HG02852 (cell line): ENCODE measurements around the gene PARP4.
A peak's percentile ranks its signal among the peaks of the same experiment; 100 is the strongest.
"Not testable (repeated sequence)": the region's sequence is repeated elsewhere in the genome, so short reads cannot be mapped to it uniquely, and the experiment has no call there.

Experiments
- ATAC-seq: cut with Tn5 transposase; IDR thresholded peaks from one replicate; pipeline ENCODE4 v1.9.1; 2021; ENCODE audit warnings: mild to moderate bottlenecking, moderate library complexity; ENCODE audit not compliant: unreplicated experiment

Gene PARP4

GRCh38 chr13:24506283-24506682 lies 6.3 kb downstream of the PARP4 start:
- not testable (repeated sequence) for ATAC-seq

- ATAC-seq = no peak
Measured at GRCh38 chr13:24505756-24506155, 6.8 kb downstream of the PARP4 start.

GRCh38 chr13:24505256-24505655 lies 7.3 kb downstream of the PARP4 start:
- no peak for ATAC-seq

DNA sequence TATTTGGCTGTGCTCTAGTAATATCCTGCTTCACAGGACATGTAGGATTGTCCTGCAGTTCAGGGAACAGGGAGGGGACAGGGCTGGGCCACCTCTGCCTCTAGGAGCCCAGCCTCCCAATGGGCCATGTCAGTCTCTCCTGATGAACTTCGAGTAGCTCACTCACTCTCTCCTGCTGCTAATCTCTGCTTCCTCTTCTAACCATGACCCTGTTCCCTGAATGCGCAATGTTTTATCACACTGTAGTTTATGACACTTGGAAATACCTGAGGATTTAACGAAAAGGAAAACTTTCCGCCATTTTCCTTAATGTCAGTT lies 9.2 kb downstream of the PARP4 start:
- no peak for ATAC-seq

DNA sequence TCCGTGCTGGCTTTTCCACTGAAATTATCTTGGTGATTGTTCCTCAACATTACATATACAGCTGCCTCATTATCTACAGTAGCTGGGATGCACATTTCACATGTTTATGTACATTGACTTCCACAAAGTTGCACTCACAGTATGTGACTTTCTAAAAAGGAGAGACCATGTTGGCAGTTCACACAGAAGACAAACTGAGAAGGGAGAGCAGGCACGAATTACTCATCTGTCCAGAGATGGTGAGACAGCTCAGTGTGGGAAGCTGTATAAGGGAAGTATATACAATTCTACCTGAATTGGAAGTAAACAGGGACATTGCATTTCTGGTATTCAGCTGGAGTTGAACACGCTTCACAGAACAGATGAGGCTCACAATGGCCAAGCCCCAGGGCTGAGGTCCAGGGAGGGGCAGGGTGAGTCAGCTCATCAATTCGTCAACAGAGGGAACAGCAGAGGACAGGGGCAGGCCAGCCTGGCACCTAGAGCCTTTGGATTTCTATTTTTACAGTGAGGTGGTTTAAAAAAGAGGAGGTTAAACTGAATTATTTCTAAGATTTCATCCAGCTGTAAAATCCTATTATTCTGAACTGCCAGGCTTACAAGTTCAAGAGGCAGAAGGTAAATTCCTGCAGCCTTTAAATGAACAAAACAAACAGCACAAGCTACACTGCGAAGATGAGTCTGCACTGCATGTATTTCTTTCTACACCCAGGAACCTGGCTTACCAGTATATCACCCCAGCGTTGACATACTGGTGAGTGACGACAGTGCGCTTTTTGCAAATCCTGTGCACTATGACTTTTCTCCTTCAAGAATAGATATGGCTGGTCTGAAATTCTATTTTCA lies 9.8 kb downstream of the PARP4 start:
- ATAC-seq = no peak

DNA sequence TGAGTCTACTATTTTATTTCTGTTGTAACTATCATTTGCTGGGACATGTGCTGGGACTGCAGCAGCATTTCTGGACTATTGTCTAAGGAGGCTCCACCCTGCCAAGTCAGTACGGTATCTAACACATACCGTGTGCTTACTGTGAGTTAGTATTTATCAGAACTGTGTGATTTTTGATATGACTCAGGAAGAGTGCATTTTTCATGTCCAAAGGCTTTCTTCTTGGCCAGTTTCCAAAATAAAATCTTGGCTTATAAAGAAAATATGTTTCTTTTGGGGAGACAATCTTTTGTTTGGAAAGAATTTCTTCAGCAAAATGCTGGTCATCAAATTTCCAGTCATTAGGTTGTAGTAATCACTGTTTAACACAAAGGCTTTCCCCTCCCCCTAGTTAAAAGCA lies 11.6 kb downstream of the PARP4 start:
- ATAC-seq = no peak

GRCh38 chr13:24497742-24498141 lies 14.8 kb downstream of the PARP4 start:
- ATAC-seq = no peak

GRCh38 chr13:24496295-24496694 lies 16.3 kb downstream of the PARP4 start:
- not testable (repeated sequence) for ATAC-seq

- ATAC-seq = no peak
Measured at GRCh38 chr13:24495151-24495729, 17.3 kb downstream of the PARP4 start.

DNA sequence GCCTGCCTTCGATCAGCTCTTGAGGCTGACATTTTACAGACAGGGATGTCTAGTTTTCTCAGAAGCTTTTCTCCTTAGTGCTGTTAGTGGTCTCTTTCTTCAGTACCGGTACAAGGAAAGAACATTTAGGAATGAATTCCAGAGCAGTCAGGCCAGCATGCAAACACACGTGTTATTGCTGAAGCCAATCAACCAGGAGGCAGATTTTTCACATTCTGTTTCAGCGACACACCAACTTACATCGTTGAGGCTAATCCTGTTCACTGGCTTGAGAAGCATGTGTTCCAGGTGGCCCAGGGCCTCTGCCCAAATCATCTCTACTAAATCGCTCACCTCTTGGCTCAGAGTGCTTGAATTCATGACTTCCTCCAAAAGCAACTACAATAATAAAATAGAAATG lies 19.2 kb downstream of the PARP4 start:
- no peak for ATAC-seq

DNA sequence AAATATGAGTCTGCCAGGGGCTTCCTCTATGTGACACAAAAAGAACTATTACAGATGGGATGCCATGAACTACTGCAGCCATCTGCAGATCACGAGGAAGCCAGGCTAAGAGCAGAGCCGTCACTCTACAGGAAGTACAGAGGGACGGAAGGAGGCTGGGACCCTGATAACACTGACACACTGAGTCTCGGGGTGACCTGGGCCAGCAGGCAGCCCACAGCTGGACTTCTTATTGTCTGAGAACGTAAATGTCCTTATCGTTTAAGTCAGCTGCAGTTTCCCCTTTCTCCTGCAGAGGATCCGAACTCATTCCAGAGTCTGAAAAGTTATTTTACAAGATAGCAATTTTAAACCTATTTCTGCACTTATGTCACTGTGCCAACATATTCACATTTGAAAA lies 20.7 kb downstream of the PARP4 start:
- ATAC-seq = no peak

DNA sequence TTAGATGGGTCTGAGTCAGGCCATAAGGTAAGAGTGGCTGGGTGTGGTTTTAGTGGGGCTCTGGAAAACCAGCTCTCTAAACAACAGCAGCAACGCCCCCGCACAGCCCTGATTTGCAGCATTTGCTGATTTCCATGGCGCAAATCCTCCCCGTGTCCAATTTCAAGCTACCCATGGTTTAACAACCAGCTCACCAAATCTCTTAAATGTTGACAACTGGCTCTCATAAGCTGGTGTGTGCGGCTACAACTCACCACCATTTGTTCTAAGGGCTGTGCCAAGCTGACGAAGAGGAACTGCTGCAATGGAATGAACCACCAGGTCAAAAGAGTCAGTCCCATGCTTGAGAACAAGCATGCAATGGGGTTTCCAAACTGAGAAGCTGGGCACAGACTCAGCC lies 22.9 kb downstream of the PARP4 start:
- no peak for ATAC-seq

GRCh38 chr13:24488092-24488491 lies 24.5 kb downstream of the PARP4 start:
- ATAC-seq = not testable (repeated sequence)

DNA sequence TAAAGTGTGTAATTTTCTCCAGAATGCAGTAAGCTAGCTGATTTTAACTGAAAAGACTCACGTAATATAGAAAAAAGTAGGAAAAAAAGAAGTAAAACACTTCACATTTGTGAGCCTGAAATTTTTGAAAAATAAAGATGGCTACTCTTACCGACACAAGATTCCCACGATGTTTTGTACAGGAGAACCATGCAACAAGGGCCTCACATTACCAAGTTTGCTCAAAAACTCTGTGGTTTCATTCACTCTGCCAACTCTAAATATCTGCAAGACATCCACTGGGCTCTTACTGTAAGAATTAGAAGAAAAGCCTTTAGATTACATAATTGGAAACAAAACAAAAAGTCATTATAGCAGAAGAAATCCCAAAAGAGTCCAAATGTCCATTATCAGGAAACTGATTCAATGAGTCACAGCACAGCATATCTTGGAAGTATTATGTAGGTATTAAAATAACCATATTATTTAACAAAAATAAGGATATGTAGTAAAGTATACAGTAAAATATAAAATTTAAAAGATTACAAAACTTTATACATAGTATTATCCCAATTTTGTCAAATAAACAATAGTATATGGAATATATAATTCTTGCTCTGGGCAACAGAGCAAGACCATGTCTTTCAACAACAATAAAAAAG lies 26.4 kb downstream of the PARP4 start:
- not testable (repeated sequence) for ATAC-seq

- ATAC-seq = no peak
Measured at GRCh38 chr13:24473686-24474085, 38.9 kb downstream of the PARP4 start.

DNA sequence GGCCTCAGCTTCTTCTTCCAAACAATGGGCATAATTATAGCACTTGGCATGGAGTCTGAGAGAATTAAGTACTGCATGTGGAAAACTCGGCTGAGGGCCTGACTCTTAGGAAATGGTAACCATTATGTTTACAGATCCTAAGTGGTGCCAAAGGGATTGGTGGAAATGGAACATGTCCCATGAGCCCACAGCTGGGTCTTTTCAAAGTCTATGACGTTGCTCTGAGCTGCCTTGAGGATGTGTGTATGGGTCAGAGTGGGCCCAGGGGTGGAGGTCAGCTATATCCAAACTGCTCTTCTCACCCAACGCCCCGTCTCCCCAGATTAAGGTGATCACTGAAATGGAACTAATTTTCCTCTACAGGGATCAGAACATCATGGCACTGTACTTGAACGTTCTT lies 40.4 kb downstream of the PARP4 start:
- not testable (repeated sequence) for ATAC-seq

GRCh38 chr13:24463078-24463477 lies 49.5 kb downstream of the PARP4 start:
- no peak for ATAC-seq

DNA sequence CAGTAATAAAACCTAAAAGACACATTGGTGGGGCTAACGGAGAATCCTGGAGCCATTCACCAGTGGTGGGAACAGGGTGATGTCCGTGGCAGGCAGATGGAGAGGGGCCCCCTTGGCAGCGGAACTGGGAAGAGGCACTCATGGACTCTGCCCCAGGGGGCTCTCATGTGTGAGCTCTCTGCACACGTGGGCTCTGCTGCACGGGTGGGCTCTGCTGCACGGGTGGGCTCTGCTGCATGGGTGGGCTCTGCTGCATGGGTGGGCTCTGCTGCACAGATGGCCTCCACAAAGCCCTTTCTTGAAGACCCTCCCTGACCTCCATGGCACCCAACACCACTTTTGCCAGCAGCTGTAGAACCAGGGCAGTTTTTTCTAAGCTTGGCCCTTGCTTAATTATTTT lies 52.3 kb downstream of the PARP4 start:
- ATAC-seq = no peak

- ATAC-seq = no peak
Measured at GRCh38 chr13:24459726-24460125, 52.9 kb downstream of the PARP4 start.

GRCh38 chr13:24459234-24459633 lies 53.3 kb downstream of the PARP4 start:
- ATAC-seq = peak; percentile 66

DNA sequence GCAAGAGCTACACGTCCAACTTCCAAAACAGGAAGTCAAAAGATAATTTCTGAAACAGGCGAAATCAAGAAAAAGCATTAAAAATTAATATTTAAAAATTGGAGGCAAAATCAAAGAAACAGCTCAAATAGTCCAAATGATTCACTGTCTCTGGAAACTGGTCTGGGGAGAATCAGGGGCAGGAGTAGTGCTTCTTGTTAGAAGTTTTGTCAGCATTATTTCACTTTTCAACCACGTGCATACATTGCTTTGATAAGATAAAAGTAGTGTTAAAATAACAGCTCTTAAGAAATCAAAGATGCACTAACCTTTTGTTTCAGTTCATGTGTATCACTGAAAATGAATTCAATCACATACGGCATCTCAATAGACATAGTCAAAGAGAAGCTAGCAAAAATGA lies 53.8 kb downstream of the PARP4 start:
- no peak for ATAC-seq

GRCh38 chr13:24456396-24456795 lies 56.2 kb downstream of the PARP4 start:
- ATAC-seq = no peak
